H1 (cell line): ENCODE results near the gene FOXG1. TPM values are rescaled to one million over a fixed set of nuclear protein-coding genes. Genes with fewer than 3 reads are reported as not detected.

ENCODE experiments used
- CTCF ChIA-PET: fragments of 300-600 bp; sonication (Branson Sonifier 250); formaldehyde crosslinking; loops from one replicate; lab custom pipeline; 2021; ENCODE audit not compliant: partially characterized antibody; lab: Charles Lee
- POLR2A ChIA-PET: fragments of 300-600 bp; sonication (Branson Sonifier 250); formaldehyde crosslinking; loops from one replicate; lab custom pipeline; 2021; ENCODE audit warnings: inconsistent platforms; ENCODE audit not compliant: partially characterized antibody; lab: Charles Lee
- DNase-seq, 2 experiments: peaks; one replicate each; pipeline versions ENCODE4 v3.0.0 to v3.0.0-alpha.2; 2010 to 2022; ENCODE audit warnings: low spot score in 2 of 2, low read depth in 1 of 2, mixed read lengths in 1 of 2
- FAIRE-seq: peaks from 2 replicates; lab custom pipeline; 2011; peaks lifted over from hg19 to GRCh38; lab: Jason Lieb, UNC
- H2AFZ ChIP-seq: 2 replicates; pipeline ENCODE4 v1.8.1; 2012; ENCODE audit warnings: low read length, inconsistent platforms
- H2AK5ac ChIP-seq: 2 replicates; pipeline ENCODE4 v1.6.1; 2013; ENCODE audit warnings: low read depth, low read length
- H2BK120ac ChIP-seq: replicated peaks from 2 replicates; pipeline ENCODE3; 2013; ENCODE audit warnings: low read depth, low read length, inconsistent platforms
- H2BK12ac ChIP-seq: 2 replicates; pipeline ENCODE4 v1.6.1; 2013; ENCODE audit warnings: low read depth, low read length
- H2BK15ac ChIP-seq: 2 replicates; pipeline ENCODE4 v1.6.1; 2013; ENCODE audit warnings: low read length
- H2BK20ac ChIP-seq: 2 replicates; pipeline ENCODE4 v1.6.1; 2013; ENCODE audit warnings: low read length
- H2BK5ac ChIP-seq: 2 replicates; pipeline ENCODE4 v1.6.1; 2013; ENCODE audit warnings: low read depth, low read length
- H3K14ac ChIP-seq: 2 replicates; pipeline ENCODE4 v1.6.1; 2013; ENCODE audit warnings: inconsistent platforms; ENCODE audit not compliant: insufficient read length
- H3K18ac ChIP-seq: 2 replicates; pipeline ENCODE4 v1.6.1; 2013; ENCODE audit warnings: low read length; ENCODE audit errors: extremely low read depth
- H3K23ac ChIP-seq: 2 replicates; pipeline ENCODE4 v1.6.1; 2013; ENCODE audit warnings: inconsistent platforms; ENCODE audit not compliant: insufficient read length
- H3K23me2 ChIP-seq: 2 replicates; pipeline ENCODE4 v1.6.1; 2013; ENCODE audit warnings: low read depth, low read length
- H3K27ac ChIP-seq: 2 replicates; pipeline ENCODE4 v1.6.1; 2011; ENCODE audit warnings: low read depth, low read length, inconsistent platforms
- H3K27me3 ChIP-seq, 4 experiments: replicated peaks in 1 of 4; 1 replicate in 1 of 4; 2 replicates in 3 of 4; pipeline versions ENCODE4 v1.6.1 to v1.8.1; 2011 to 2013; ENCODE audit warnings: low read length in 3 of 4, mild to moderate bottlenecking in 3 of 4, inconsistent platforms in 2 of 4, mixed read lengths in 2 of 4, moderate library complexity in 1 of 4; ENCODE audit not compliant: control insufficient read depth in 3 of 4, insufficient read depth in 3 of 4; ENCODE audit errors: extremely low read depth in 1 of 4
- H3K36me3 ChIP-seq, 4 experiments: 2 replicates each; pipeline versions ENCODE4 v1.6.1 to v1.8.1; 2011 to 2013; ENCODE audit warnings: mild to moderate bottlenecking in 4 of 4, low read length in 3 of 4, moderate library complexity in 2 of 4, control low read depth in 1 of 4, inconsistent platforms in 1 of 4; ENCODE audit not compliant: insufficient read depth in 4 of 4, control insufficient read depth in 2 of 4
- H3K4ac ChIP-seq: replicated peaks from 2 replicates; pipeline ENCODE3; 2013; ENCODE audit warnings: low read length, low read depth, mixed read lengths, inconsistent platforms; ENCODE audit not compliant: insufficient read length
- H3K4me1 ChIP-seq, 4 experiments: replicated peaks in 1 of 4; 1 replicate in 1 of 4; 2 replicates in 3 of 4; pipeline versions ENCODE4 v1.6.1 to v1.8.1; 2011 to 2013; ENCODE audit warnings: low read length in 3 of 4, inconsistent platforms in 2 of 4, mixed read lengths in 1 of 4; ENCODE audit not compliant: insufficient read depth in 4 of 4, control insufficient read depth in 3 of 4
- H3K4me2 ChIP-seq, 2 experiments: 2 replicates each; pipeline versions ENCODE4 v1.6.1 to v1.8.1; 2011 to 2013; ENCODE audit warnings: low read depth in 2 of 2, low read length in 2 of 2, control low read depth in 1 of 2, inconsistent platforms in 1 of 2, mild to moderate bottlenecking in 1 of 2; ENCODE audit not compliant: insufficient read depth in 1 of 2
- H3K4me3 ChIP-seq, 4 experiments: fragments of 200-600, 300-600 bp in 1 of 4; sonication (generic), shearing (Covaris generic), sonication (Bioruptor Twin) in 1 of 4; 2 replicates each; pipeline versions ENCODE4 v1.5.1 to v1.8.1; 2011 to 2016; ENCODE audit warnings: low read length in 4 of 4, low read depth in 3 of 4, control low read depth in 2 of 4, inconsistent platforms in 2 of 4, mild to moderate bottlenecking in 2 of 4, mixed read lengths in 1 of 4, moderate library complexity in 1 of 4; ENCODE audit not compliant: insufficient read depth in 2 of 4; ENCODE audit errors: extremely low read depth in 1 of 4
- H3K56ac ChIP-seq: replicated peaks from 2 replicates; pipeline ENCODE3; 2013; ENCODE audit warnings: low read depth, mild to moderate bottlenecking, mixed read lengths, low read length, inconsistent platforms; ENCODE audit not compliant: insufficient read length
- H3K79me1 ChIP-seq: 2 replicates; pipeline ENCODE4 v1.6.1; 2013; ENCODE audit warnings: low read depth, low read length, control low read depth
- H3K79me2 ChIP-seq, 2 experiments: 2 replicates each; pipeline versions ENCODE4 v1.6.1 to v1.8.1; 2012 to 2013; ENCODE audit warnings: low read length in 2 of 2, mild to moderate bottlenecking in 2 of 2, inconsistent platforms in 1 of 2; ENCODE audit not compliant: insufficient read depth in 2 of 2, control insufficient read depth in 1 of 2
- H3K9ac ChIP-seq, 4 experiments: replicated peaks in 1 of 4; 1 replicate in 1 of 4; 2 replicates in 3 of 4; pipeline versions ENCODE4 v1.6.1 to v1.8.1; 2011 to 2013; ENCODE audit warnings: low read depth in 3 of 4, low read length in 3 of 4, control low read depth in 2 of 4, mild to moderate bottlenecking in 2 of 4, moderate library complexity in 2 of 4, inconsistent platforms in 1 of 4; ENCODE audit errors: extremely low read depth in 1 of 4
- H3K9me3 ChIP-seq, 2 experiments: 2 replicates each; pipeline versions ENCODE4 v1.6.1 to v1.8.1; 2012 to 2013; ENCODE audit warnings: mild to moderate bottlenecking in 2 of 2, moderate library complexity in 2 of 2, control low read depth in 1 of 2, inconsistent platforms in 1 of 2, low read depth in 1 of 2, low read length in 1 of 2, mixed read lengths in 1 of 2; ENCODE audit not compliant: insufficient read depth in 2 of 2
- H4K20me1 ChIP-seq, 2 experiments: replicated peaks in 1 of 2; 2 replicates each; pipeline versions ENCODE3 to v1.8.1; 2011 to 2013; ENCODE audit warnings: inconsistent platforms in 2 of 2, low read length in 2 of 2, mild to moderate bottlenecking in 1 of 2; ENCODE audit not compliant: insufficient read depth in 2 of 2, control insufficient read depth in 1 of 2
- H4K5ac ChIP-seq: 2 replicates; pipeline ENCODE4 v1.6.1; 2013; ENCODE audit warnings: low read length, low read depth, mixed read lengths, inconsistent platforms; ENCODE audit not compliant: insufficient read length
- H4K8ac ChIP-seq: 2 replicates; pipeline ENCODE4 v1.8.0; 2013; ENCODE audit warnings: mild to moderate bottlenecking, moderate library complexity, low read length, inconsistent platforms; ENCODE audit not compliant: insufficient read depth; ENCODE audit errors: extremely low read depth
- H4K91ac ChIP-seq: replicated peaks from 2 replicates; pipeline ENCODE3; 2013; ENCODE audit warnings: low read length, mixed read lengths, inconsistent platforms; ENCODE audit not compliant: insufficient read length
- BRCA1 ChIP-seq: IDR thresholded peaks from 2 replicates; pipeline ENCODE4 v1.6.1; 2012; ENCODE audit warnings: low read depth, low read length, improper control_type of control experiment
- CEBPB ChIP-seq: IDR thresholded peaks from 2 replicates; pipeline ENCODE4 v1.6.1; 2012; ENCODE audit warnings: low read depth, low read length
- CREB1 ChIP-seq: IDR thresholded peaks from 2 replicates; pipeline ENCODE4 v1.6.1; 2012; ENCODE audit warnings: inconsistent platforms
- EP300 ChIP-seq, 2 experiments: IDR thresholded peaks; 1 replicate in 1 of 2; 2 replicates in 1 of 2; pipeline ENCODE4 v1.6.1; 2011 to 2012; ENCODE audit warnings: low read depth in 2 of 2, low read length in 2 of 2, mild to moderate bottlenecking in 2 of 2, borderline replicate concordance in 1 of 2, inconsistent platforms in 1 of 2, moderate library complexity in 1 of 2
- FOSL1 ChIP-seq: IDR thresholded peaks from 2 replicates; pipeline ENCODE4 v1.6.1; 2011; ENCODE audit warnings: mild to moderate bottlenecking, low read depth, low read length, moderate library complexity; ENCODE audit not compliant: insufficient read depth
- HDAC2 ChIP-seq, 2 experiments: fragments of 300-600 bp in 1 of 2; sonication (generic) in 1 of 2; IDR thresholded peaks; 2 replicates each; pipeline ENCODE4 v1.6.1; 2011 to 2012; ENCODE audit warnings: low read depth in 2 of 2, low read length in 2 of 2, mild to moderate bottlenecking in 2 of 2, moderate library complexity in 2 of 2, borderline replicate concordance in 1 of 2, inconsistent platforms in 1 of 2
- JUND ChIP-seq: IDR thresholded peaks from 2 replicates; pipeline ENCODE4 v1.6.1; 2011; ENCODE audit warnings: mild to moderate bottlenecking, improper control_type of control experiment, low read length
- POLR2AphosphoS5 ChIP-seq: IDR thresholded peaks from 2 replicates; pipeline ENCODE4 v1.6.1; 2011; ENCODE audit warnings: low read depth, low read length
- POU5F1 ChIP-seq: IDR thresholded peaks from 2 replicates; pipeline ENCODE4 v1.6.1; 2011; ENCODE audit warnings: low read depth, mild to moderate bottlenecking, low read length, moderate library complexity
- TBP ChIP-seq: IDR thresholded peaks from 2 replicates; pipeline ENCODE4 v1.6.1; 2011; ENCODE audit warnings: low read depth, low read length, improper control_type of control experiment
- ZNF274 ChIP-seq: IDR thresholded peaks from 2 replicates; pipeline ENCODE4 v1.7.0; 2012; ENCODE audit warnings: low read length, borderline replicate concordance; ENCODE audit errors: extremely low read depth
- WGBS, 2 experiments: shearing (Covaris generic) in 1 of 2; methylation state at CpG; one replicate each; pipeline versions ENCODE4 v1.1.6 to v1.1.7; 2013 to 2015; ENCODE audit warnings: low lambda C conversion rate in 2 of 2, mixed read lengths in 2 of 2, inconsistent platforms in 1 of 2, low coverage in 1 of 2, missing lambda C conversion rate in 1 of 2; ENCODE audit not compliant: insufficient replicate concordance in 2 of 2, insufficient coverage in 1 of 2, insufficient read length in 1 of 2; ENCODE audit errors: extremely low coverage in 1 of 2, missing lambda C conversion rate in 1 of 2; 5-methylcytosine and 5-hydroxymethylcytosine counted together
- polyA plus RNA-seq, 7 experiments: library from polyadenylated mRNA; depleted of rRNA in 3 of 7; stranded (reverse) in 5 of 7; unstranded in 2 of 7; fragments of >200 nt in 5 of 7; fragments of 200-250 nt in 2 of 7; gene quantifications; 1 replicate in 5 of 7; 2 replicates in 1 of 7; 4 replicates in 1 of 7; pipeline versions ENCODE4 v1.2.1 to v1.2.3, GENCODE V29; 2011 to 2013; ENCODE audit warnings: missing spikeins in 2 of 7, mixed read lengths in 2 of 7
- total RNA-seq: library from RNA; stranded (reverse); fragmentation: NEBNext Ultra II Directional; extraction: Animal tissue kit (Norgen Biotek cat#: 25700); gene quantifications from 2 replicates; pipeline ENCODE4 v1.2.1, GENCODE V29; 2021
- TF ChIP-seq, protein P1 (sequence below): IDR thresholded peaks from 2 replicates; pipeline ENCODE4 v1.6.1; 2012; ENCODE audit warnings: inconsistent platforms

The FOXG1 gene
- total and polyA plus RNA-seq, 2 of the 8 experiments (the other 6 are each of a cell fraction or from before 2014, with no cell fraction given): 0.03 to 0.24 TPM

DNA sequence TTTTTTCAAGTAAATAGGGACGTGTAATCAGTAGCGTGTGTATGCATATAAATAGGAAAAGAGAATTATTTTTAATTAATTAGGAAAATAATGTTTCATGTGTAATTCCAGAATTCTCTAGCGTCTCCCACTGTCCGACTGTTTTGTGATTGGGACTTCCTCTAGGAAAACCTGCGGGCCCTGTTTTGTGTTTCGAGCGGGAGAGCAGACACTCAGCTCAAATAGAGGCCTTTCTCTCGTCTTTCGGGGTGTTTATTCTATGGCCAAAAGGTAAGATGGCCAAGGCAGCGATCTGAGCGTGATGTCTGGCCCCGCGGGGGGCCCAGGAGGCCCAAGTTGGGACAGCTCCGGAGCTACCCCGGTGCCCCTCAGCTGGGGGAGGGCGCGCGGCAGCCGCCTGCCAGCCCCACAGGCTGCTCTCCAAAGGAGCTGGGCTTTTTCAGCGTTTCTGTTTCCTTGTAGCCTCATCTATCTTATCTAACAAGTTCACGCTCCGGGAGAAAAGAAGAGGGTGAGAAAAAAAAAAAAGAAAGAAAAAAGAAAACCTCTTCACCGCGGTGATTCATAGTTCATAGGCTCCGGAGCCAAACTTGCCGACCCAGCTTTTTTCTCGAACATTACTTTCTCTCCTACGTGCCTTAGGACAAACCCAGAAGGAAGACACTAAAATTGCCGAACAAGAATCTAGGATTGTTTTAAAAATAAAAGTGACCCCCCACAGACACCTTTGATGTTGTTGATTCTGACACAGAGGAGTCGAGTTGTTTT, 7.5 kb upstream of the FOXG1 start:
- no peaks in the 10 kb centered on the region for H3K79me2 ChIP-seq
- CTCF ChIA-PET: interaction anchor here (0.8 to 7.3 kb wide), 11 partner anchors 6 to 1455 kb away, joined by 3 to 63 read pairs (median 4); partner anchors contain the start of gene FOXG1
- H3K36me3 ChIP-seq: peaks cover 0 to 3% (median 0%) of the 10 kb centered on the region in 4 experiments; a peak in 1 of 8 replicates
- TF ChIP-seq FOSL1 (no peak), CREB1 (no peak), POLR2AphosphoS5 (no peak), HDAC2 (IDR thresholded peaks at IDR 0.05; ENCODE audit: borderline replicate concordance in 1 of 2, low read depth in 2 of 2, low read length in 2 of 2) (peak in 1 of 2 experiments; percentile 20; a peak in 1 of 4 replicates), ZNF274 (no peak), BRCA1 (no peak), TBP (no peak), POU5F1 (no peak), JUND (no peak), CEBPB (no peak), EP300 (IDR thresholded peaks at IDR 0.05; ENCODE audit: borderline replicate concordance in 1 of 2, low read depth in 2 of 2, low read length in 2 of 2) (no peak)
- TF ChIP-seq, protein P1, sequence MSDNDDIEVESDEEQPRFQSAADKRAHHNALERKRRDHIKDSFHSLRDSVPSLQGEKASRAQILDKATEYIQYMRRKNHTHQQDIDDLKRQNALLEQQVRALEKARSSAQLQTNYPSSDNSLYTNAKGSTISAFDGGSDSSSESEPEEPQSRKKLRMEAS: no peak

More for the DNA sequence above, 7.5 kb upstream of the FOXG1 start:
- no peak overlapping the region for H2BK15ac ChIP-seq
- peak overlapping the region; percentile 58 to 66 for H3K4me2 ChIP-seq
- H3K27me3 ChIP-seq: peaks cover 82 to 98% (median 91%) of the 10 kb centered on the region in 4 experiments
- H2BK20ac ChIP-seq: no peak overlapping the region
- no peak overlapping the region for H3K23ac ChIP-seq
- 2% methylated on average over 30 of the region's 30 CpGs; no CpG with 5 or more reads in 1 of the 2 experiments for WGBS, 2 experiments
- H2BK5ac ChIP-seq: no peak overlapping the region
- H2BK120ac ChIP-seq: no peak overlapping the region
- no peak for FAIRE-seq
- no peak overlapping the region for H2AK5ac ChIP-seq
- H3K4me1 ChIP-seq: peaks cover 0 to 9% (median 5%) of the 10 kb centered on the region in 4 experiments; a peak in 5 of 7 replicates
- H3K14ac ChIP-seq: no peak overlapping the region
- no peak overlapping the region for H3K9ac ChIP-seq
- no peak overlapping the region for H3K27ac ChIP-seq
- H4K8ac ChIP-seq: no peak overlapping the region
- no peaks in the 10 kb centered on the region for H3K79me1 ChIP-seq
- H3K23me2 ChIP-seq: no peaks in the 10 kb centered on the region
- peaks cover 13 to 24% of the 10 kb centered on the region in 2 experiments for H4K20me1 ChIP-seq
- H2BK12ac ChIP-seq: no peak overlapping the region
- no peak overlapping the region for H4K91ac ChIP-seq
- no peak overlapping the region for H2AFZ ChIP-seq
- H3K9me3 ChIP-seq: no peaks in the 10 kb centered on the region; a peak in 1 of 4 replicates
- no peak overlapping the region for H3K4ac ChIP-seq
- no peak overlapping the region for H3K56ac ChIP-seq
- POLR2A ChIA-PET: interaction anchor here (0.7 to 1.1 kb wide), 3 partner anchors 9 to 19 kb away, joined by 3 to 4 read pairs (median 4); no protein-coding TSS in a partner anchor
- peak in 1 of 2 experiments; percentile 64 for DNase-seq
- H3K4me3 ChIP-seq: peak overlapping the region in 3 of 4 experiments; percentile 1 to 45 (median 12); a peak in 4 of 8 replicates
- H3K18ac ChIP-seq: no peak overlapping the region; the same call in 1 of the 2 replicates
- H4K5ac ChIP-seq: no peak overlapping the region
